HFF-Myc (cell line): ENCODE measurements around the gene RNF39.
"Not testable (repeated sequence)": the region's sequence is repeated elsewhere in the genome, so short reads cannot be mapped to it uniquely, and the experiment has no call there.

ENCODE experiments used
- DNase-seq: peaks from one replicate; pipeline ENCODE4 v3.0.0-alpha.2; 2011; ENCODE audit warnings: low read depth; ENCODE audit errors: extremely low read depth
- H3K4me3 ChIP-seq: replicated peaks from 2 replicates; pipeline ENCODE4 v1.5.1; 2011; ENCODE audit warnings: low read depth, mild to moderate bottlenecking, control low read depth, low read length
- TF ChIP-seq, protein P1 (sequence below): IDR thresholded peaks from 2 replicates; pipeline ENCODE4 v1.5.1; 2012; ENCODE audit warnings: mild to moderate bottlenecking, low read depth, low read length, control low read depth; ENCODE audit errors: missing control alignments

Gene RNF39

GRCh38 chr6:30029588-30029987 lies 46.0 kb downstream of the RNF39 start:
- no peak for DNase-seq
- H3K4me3 ChIP-seq: no peak overlapping the region
- TF ChIP-seq, protein P1, sequence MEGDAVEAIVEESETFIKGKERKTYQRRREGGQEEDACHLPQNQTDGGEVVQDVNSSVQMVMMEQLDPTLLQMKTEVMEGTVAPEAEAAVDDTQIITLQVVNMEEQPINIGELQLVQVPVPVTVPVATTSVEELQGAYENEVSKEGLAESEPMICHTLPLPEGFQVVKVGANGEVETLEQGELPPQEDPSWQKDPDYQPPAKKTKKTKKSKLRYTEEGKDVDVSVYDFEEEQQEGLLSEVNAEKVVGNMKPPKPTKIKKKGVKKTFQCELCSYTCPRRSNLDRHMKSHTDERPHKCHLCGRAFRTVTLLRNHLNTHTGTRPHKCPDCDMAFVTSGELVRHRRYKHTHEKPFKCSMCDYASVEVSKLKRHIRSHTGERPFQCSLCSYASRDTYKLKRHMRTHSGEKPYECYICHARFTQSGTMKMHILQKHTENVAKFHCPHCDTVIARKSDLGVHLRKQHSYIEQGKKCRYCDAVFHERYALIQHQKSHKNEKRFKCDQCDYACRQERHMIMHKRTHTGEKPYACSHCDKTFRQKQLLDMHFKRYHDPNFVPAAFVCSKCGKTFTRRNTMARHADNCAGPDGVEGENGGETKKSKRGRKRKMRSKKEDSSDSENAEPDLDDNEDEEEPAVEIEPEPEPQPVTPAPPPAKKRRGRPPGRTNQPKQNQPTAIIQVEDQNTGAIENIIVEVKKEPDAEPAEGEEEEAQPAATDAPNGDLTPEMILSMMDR: no peak

DNA sequence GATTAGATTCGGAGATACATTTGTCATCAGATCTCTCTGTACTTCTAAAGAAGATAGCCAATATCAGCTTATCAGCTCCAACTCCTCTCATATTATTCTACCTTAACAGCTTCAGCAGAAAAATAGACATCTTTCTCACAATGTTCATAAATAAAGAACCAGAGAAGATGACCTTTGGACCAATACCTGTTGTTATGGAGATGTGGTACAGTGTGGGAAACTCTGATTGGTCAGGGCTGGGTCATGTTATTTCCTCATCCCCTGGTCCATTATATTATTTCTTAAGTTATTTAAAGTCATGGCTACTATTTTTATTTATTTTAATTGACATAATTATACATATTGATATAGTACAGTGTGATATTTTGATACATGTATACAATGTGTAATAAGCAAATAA lies 50.4 kb downstream of the RNF39 start:
- H3K4me3 ChIP-seq: no peak overlapping the region
- TF ChIP-seq, protein P1: no peak
- DNase-seq: no peak

DNA sequence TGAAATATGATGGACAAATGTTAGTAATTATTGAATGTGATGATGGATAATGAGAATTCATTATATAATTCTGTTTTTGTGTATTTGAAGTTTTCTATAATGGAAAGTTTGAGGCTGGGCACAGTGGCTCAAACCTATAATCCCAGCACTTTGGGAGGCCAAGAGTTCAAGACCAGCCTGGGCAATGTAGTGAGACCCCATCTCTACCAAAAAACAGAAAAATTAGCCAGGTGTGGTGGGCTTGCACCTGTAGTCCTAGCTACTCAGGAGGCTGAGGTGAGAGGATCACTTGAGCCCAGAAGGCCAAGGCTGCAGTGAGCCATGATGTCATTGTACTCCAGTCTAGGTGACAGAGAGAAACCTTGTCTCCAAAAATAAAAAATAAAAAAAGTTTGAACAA lies 52.9 kb downstream of the RNF39 start:
- DNase-seq, H3K4me3 ChIP-seq: not testable (repeated sequence)

GRCh38 chr6:30022189-30022588 lies 53.4 kb downstream of the RNF39 start:
- H3K4me3 ChIP-seq: no peak overlapping the region
- no peak for DNase-seq
- TF ChIP-seq, protein P1: no peak

GRCh38 chr6:30020626-30021025 lies 54.9 kb downstream of the RNF39 start:
- H3K4me3 ChIP-seq: no peak overlapping the region
- TF ChIP-seq, protein P1: no peak
- DNase-seq: no peak
